Panc1 (cell line): ENCODE measurements around the gene DUSP14. TPM values are rescaled to one million over a fixed set of nuclear protein-coding genes. Genes with fewer than 3 reads are reported as not detected.
"Not testable (repeated sequence)": the region's sequence is repeated elsewhere in the genome, so short reads cannot be mapped to it uniquely, and the experiment has no call there.

Source experiments
- ATAC-seq: fragments of 200-7000 bp; cut with Tn5 transposase; 2 replicates; pipeline ENCODE4 v1.9.1; 2020; ENCODE audit warnings: mild to moderate bottlenecking, moderate library complexity
- Bru-seq: library from RNA; stranded (reverse); fragments of 400-500 nt; gene quantifications from one replicate; lab custom pipeline; 2021; lab: Mats Ljungman, UMichigan
- BruChase-seq, 2 experiments: library from RNA; stranded (reverse); fragments of 400-500 nt; gene quantifications; one replicate each; lab custom pipeline; 2021; lab: Mats Ljungman, UMichigan
- BruUV-seq: library from RNA; stranded (reverse); fragments of 400-500 nt; replicated peaks from 2 replicates; lab custom pipeline; 2021; lab: Mats Ljungman, UMichigan
- CTCF ChIA-PET: fragments of 300-600 bp; sonication (Branson Sonifier 250); formaldehyde crosslinking; loops from one replicate; lab custom pipeline; 2022; ENCODE audit warnings: antibody characterized with exemption; lab: Charles Lee
- POLR2A ChIA-PET: fragments of 300-600 bp; sonication (Branson Sonifier 250); formaldehyde crosslinking; loops from one replicate; lab custom pipeline; 2022; ENCODE audit warnings: antibody characterized with exemption; lab: Charles Lee
- DNase-seq: peaks from one replicate; pipeline ENCODE4 v3.0.0-alpha.2; 2010; ENCODE audit warnings: low read depth, low spot score
- H3K27ac ChIP-seq: 2 replicates; pipeline ENCODE4 v1.5.1; 2011; ENCODE audit warnings: mild to moderate bottlenecking, low read length, inconsistent platforms
- H3K27me3 ChIP-seq: fragments of 200-500 bp; sonication (Bioruptor generic); 2 replicates; pipeline ENCODE4 v1.6.0; 2014; ENCODE audit warnings: low read length, inconsistent platforms; ENCODE audit not compliant: control insufficient read depth, insufficient read depth
- H3K36me3 ChIP-seq: fragments of 200-500 bp; sonication (Bioruptor generic); 2 replicates; pipeline ENCODE4 v1.5.1; 2014; ENCODE audit warnings: inconsistent platforms, mild to moderate bottlenecking, low read length, moderate library complexity; ENCODE audit not compliant: control insufficient read depth, insufficient read depth
- H3K4me1 ChIP-seq: 2 replicates; pipeline ENCODE4 v1.5.1; 2011; ENCODE audit warnings: inconsistent platforms, mild to moderate bottlenecking, low read length, moderate library complexity; ENCODE audit not compliant: control insufficient read depth, insufficient read depth
- H3K4me3 ChIP-seq, 2 experiments: 2 replicates each; pipeline ENCODE4 v1.5.1; 2011 to 2012; ENCODE audit warnings: low read depth in 2 of 2, low read length in 2 of 2, mild to moderate bottlenecking in 2 of 2, inconsistent platforms in 1 of 2, moderate library complexity in 1 of 2
- H3K9me3 ChIP-seq: fragments of 200-500 bp; sonication (Bioruptor generic); 2 replicates; pipeline ENCODE4 v1.5.1; 2014; ENCODE audit warnings: low read depth, mild to moderate bottlenecking, inconsistent platforms, low read length, moderate library complexity; ENCODE audit not compliant: control insufficient read depth, insufficient read depth
- CTCF ChIP-seq: fragments of 450-650 bp; IDR thresholded peaks from 2 replicates; pipeline ENCODE4 v1.5.1; 2017; ENCODE audit warnings: mild to moderate bottlenecking
- POLR2AphosphoS5 ChIP-seq: IDR thresholded peaks from 2 replicates; pipeline ENCODE4 v1.6.1; 2012; ENCODE audit warnings: mild to moderate bottlenecking, low read depth, low read length, moderate library complexity
- REST ChIP-seq, 2 experiments: IDR thresholded peaks; 2 replicates each; pipeline ENCODE4 v1.6.1; 2011 to 2012; ENCODE audit warnings: low read depth in 2 of 2, control low read depth in 1 of 2, low read length in 1 of 2, mild to moderate bottlenecking in 1 of 2, moderate library complexity in 1 of 2; ENCODE audit not compliant: insufficient read depth in 1 of 2
- SIN3A ChIP-seq: IDR thresholded peaks from 2 replicates; pipeline ENCODE4 v1.6.1; 2012; ENCODE audit warnings: low read depth, mild to moderate bottlenecking, low read length, moderate library complexity, borderline replicate concordance; ENCODE audit not compliant: insufficient read depth
- TCF7L2 ChIP-seq: IDR thresholded peaks from 2 replicates; pipeline ENCODE4 v1.6.1; 2011; ENCODE audit warnings: mild to moderate bottlenecking, low read depth, low read length, inconsistent platforms
- in situ Hi-C: cut with HindIII; loops from 2 replicates; pipeline ENCODE4 v1.10.0; 2016; ENCODE audit warnings: low sequenced_read_pairs, low pct_unique_long_range_greater_than_20kb
- intact Hi-C: fragments of 100-400 bp; cut with micrococcal nuclease; formaldehyde crosslinking; loops from one replicate; pipeline ENCODE4 v1.10.0; 2022; ENCODE audit not compliant: unreplicated experiment
- long read RNA-seq: library from polyadenylated mRNA; unstranded; transcript quantifications from one replicate; pipeline ENCODE4 v2.0.0, GENCODE V29; 2021; ENCODE audit not compliant: unreplicated experiment
- polyA plus RNA-seq: library from polyadenylated mRNA; unstranded; fragments of >200 nt; gene quantifications from one replicate; pipeline ENCODE4 v1.2.1, GENCODE V29; 2012; ENCODE audit warnings: missing spikeins; ENCODE audit not compliant: insufficient read length
- total RNA-seq: library from RNA; stranded (reverse); gene quantifications from one replicate; pipeline ENCODE4 v1.2.1, GENCODE V29; 2021; ENCODE audit not compliant: unreplicated experiment

Gene DUSP14
- 23.1 TPM for total RNA-seq
- polyA plus RNA-seq: 21.7 TPM
- Bru-seq, nascent RNA: percentile 64 among the genes with signal in this experiment
- percentile 71 among the genes with signal in this experiment for BruChase-seq, experiment 1, labeled RNA remaining after a 2-hour chase
- percentile 68 among the genes with signal in this experiment for BruChase-seq, experiment 2, labeled RNA remaining after a 6-hour chase
- long read RNA-seq, transcript DUSP14-206 (3 exons, 1,537 nt): major isoform, 31 of 38 reads
- long read RNA-seq, partial matches to known transcripts: 0 of 38 reads
- long read RNA-seq, other reads (novel, unspliced or antisense): 6 of 38 reads

- Histone ChIP-seq H3K4me3 (peak within 1 kb of the TSS; percentile 75 to 77), H3K4me1 (peaks cover 18% of the 10 kb centered on the region), H3K9me3 (no peaks in the 10 kb centered on the region), H3K36me3 (no peaks in the 10 kb centered on the region), H3K27me3 (no peaks in the 10 kb centered on the region), H3K27ac (peak within 1 kb of the TSS; percentile 83)
- no TSS peak for BruUV-seq
- ATAC-seq (peak; percentile 85), DNase-seq (no peak)
- ChIA-PET CTCF (no interaction called here), POLR2A (no interaction called here)
- TF ChIP-seq CTCF (no peak), POLR2AphosphoS5 (peak; percentile 48; the same call in 1 of the 2 replicates)
- intact Hi-C loops: no loop called here
- in situ Hi-C loops: no loop called here
Measured at GRCh38 chr17:37489197-37490001, at the start of gene DUSP14. DUSP14 (plus strand) TSS chr17:37489891; CDS start chr17:37512273, 22,382 bp downstream.

- no peak for TF ChIP-seq CTCF
- no peak for TF ChIP-seq TCF7L2
- no peak for TF ChIP-seq POLR2AphosphoS5
- no peak for TF ChIP-seq SIN3A
- TF ChIP-seq REST (IDR thresholded peaks at IDR 0.05; ENCODE audit: insufficient read depth in 1 of 2, low read depth in 2 of 2, low read length in 1 of 2): no peak
- no TSS peak for BruUV-seq
- H3K27ac ChIP-seq: no peak overlapping the region
- DNase-seq (no peak), ATAC-seq (no peak)
- in situ Hi-C loops: no loop called here
- no peaks in the 10 kb centered on the region for H3K9me3 ChIP-seq
- H3K36me3 ChIP-seq: no peaks in the 10 kb centered on the region; the same call in none of the 2 replicates
- ChIA-PET POLR2A (no interaction called here), CTCF (no interaction called here)
- intact Hi-C loops: no loop called here
- no peaks in the 10 kb centered on the region for H3K27me3 ChIP-seq
- no peaks in the 10 kb centered on the region for H3K4me1 ChIP-seq
- H3K4me3 ChIP-seq: no peak overlapping the region
Measured at GRCh38 chr17:37440424-37440823, 49.3 kb upstream of the DUSP14 start.

- intact Hi-C loops, BruUV-seq, H3K27me3 ChIP-seq, H3K27ac ChIP-seq, H3K36me3 ChIP-seq, CTCF ChIA-PET, POLR2A ChIA-PET, H3K4me3 ChIP-seq, in situ Hi-C loops, DNase-seq, H3K4me1 ChIP-seq, ATAC-seq, H3K9me3 ChIP-seq: not testable (repeated sequence)
Measured at GRCh38 chr17:37441369-37442014, 48.2 kb upstream of the DUSP14 start.
